T-helper 2 cell treated with Interferon-gamma antibody and Interleukin-4, amounts not matched to agents 5 μg/mL and 100 μg/mL, for 36 hours (primary cell): ENCODE results near the gene CDC42SE2.
"Not testable (repeated sequence)": the region's sequence is repeated elsewhere in the genome, so short reads cannot be mapped to it uniquely, and the experiment has no call there.

Source experiments
- DNase-seq: peaks from one replicate; pipeline ENCODE4 v3.0.0; 2021; ENCODE audit warnings: low spot score
- H3K27ac Mint-ChIP-seq: one replicate; pipeline ENCODE4 v1.8.0; 2021; ENCODE audit warnings: mild to moderate bottlenecking, mixed read lengths
- H3K27me3 Mint-ChIP-seq: one replicate; pipeline ENCODE4 v1.8.0; 2021; ENCODE audit warnings: low read depth, mixed read lengths
- H3K36me3 Mint-ChIP-seq: one replicate; pipeline ENCODE4 v1.8.0; 2021; ENCODE audit warnings: low read depth, mixed read lengths
- H3K4me1 Mint-ChIP-seq: one replicate; pipeline ENCODE4 v1.8.0; 2021; ENCODE audit warnings: low read depth, mixed read lengths
- H3K4me3 Mint-ChIP-seq: one replicate; pipeline ENCODE4 v1.8.0; 2022; ENCODE audit warnings: mild to moderate bottlenecking, moderate library complexity, mixed read lengths
- H3K9me3 Mint-ChIP-seq: one replicate; pipeline ENCODE4 v1.8.0; 2021; ENCODE audit warnings: mixed read lengths

CDC42SE2 gene

GRCh38 chr5:131302506-131302905, 38.7 kb downstream of the CDC42SE2 start:
- no peak for DNase-seq
- no peak overlapping the region for H3K27ac Mint-ChIP-seq
- no peaks in the 10 kb centered on the region for H3K27me3 Mint-ChIP-seq
- peaks cover 53% of the 10 kb centered on the region for H3K36me3 Mint-ChIP-seq
- H3K4me3 Mint-ChIP-seq = no peak overlapping the region
- H3K4me1 Mint-ChIP-seq = peaks cover 41% of the 10 kb centered on the region
- peaks cover 14% of the 10 kb centered on the region for H3K9me3 Mint-ChIP-seq

- Mint-ChIP-seq H3K9me3 (peaks cover 14% of the 10 kb centered on the region), H3K4me3 (no peak overlapping the region), H3K27ac (no peak overlapping the region), H3K36me3 (peaks cover 51% of the 10 kb centered on the region), H3K4me1 (peaks cover 41% of the 10 kb centered on the region), H3K27me3 (no peaks in the 10 kb centered on the region)
- DNase-seq = no peak
Measured at GRCh38 chr5:131303537-131303936, 39.7 kb downstream of the CDC42SE2 start.

GRCh38 chr5:131304414-131304813, 40.6 kb downstream of the CDC42SE2 start:
- no peak overlapping the region for H3K4me3 Mint-ChIP-seq
- peaks cover 32% of the 10 kb centered on the region for H3K4me1 Mint-ChIP-seq

GRCh38 chr5:131305138-131305689, 41.4 kb downstream of the CDC42SE2 start:
- Mint-ChIP-seq H3K4me3 (no peak overlapping the region), H3K27me3 (no peaks in the 10 kb centered on the region), H3K36me3 (peaks cover 38% of the 10 kb centered on the region), H3K27ac (no peak overlapping the region), H3K9me3 (peaks cover 14% of the 10 kb centered on the region), H3K4me1 (peaks cover 28% of the 10 kb centered on the region)
- DNase-seq = no peak

More at GRCh38 chr5:131304414-131304813, 40.6 kb downstream of the CDC42SE2 start:
- DNase-seq = no peak
- Mint-ChIP-seq H3K36me3 (peaks cover 42% of the 10 kb centered on the region), H3K27me3 (no peaks in the 10 kb centered on the region), H3K27ac (no peak overlapping the region), H3K9me3 (peaks cover 14% of the 10 kb centered on the region)

GRCh38 chr5:131305906-131306305, 42.1 kb downstream of the CDC42SE2 start:
- peaks cover 37% of the 10 kb centered on the region for H3K36me3 Mint-ChIP-seq
- peaks cover 14% of the 10 kb centered on the region for H3K9me3 Mint-ChIP-seq
- no peaks in the 10 kb centered on the region for H3K27me3 Mint-ChIP-seq
- no peak overlapping the region for H3K27ac Mint-ChIP-seq
- DNase-seq = no peak
- H3K4me1 Mint-ChIP-seq = peaks cover 28% of the 10 kb centered on the region
- H3K4me3 Mint-ChIP-seq = no peak overlapping the region

GRCh38 chr5:131312235-131312772, 48.5 kb downstream of the CDC42SE2 start:
- H3K4me1 Mint-ChIP-seq = peaks cover 48% of the 10 kb centered on the region
- not testable (repeated sequence) for H3K27me3 Mint-ChIP-seq, H3K9me3 Mint-ChIP-seq, DNase-seq
- peak overlapping the region; percentile 66 for H3K4me3 Mint-ChIP-seq
- peak overlapping the region; percentile 75 for H3K27ac Mint-ChIP-seq
- peaks cover 28% of the 10 kb centered on the region for H3K36me3 Mint-ChIP-seq

GRCh38 chr5:131316026-131316425, 52.2 kb downstream of the CDC42SE2 start:
- H3K9me3 Mint-ChIP-seq = peaks cover 7% of the 10 kb centered on the region
- H3K36me3 Mint-ChIP-seq = peaks cover 51% of the 10 kb centered on the region
- H3K4me1 Mint-ChIP-seq = peaks cover 51% of the 10 kb centered on the region
- H3K27me3 Mint-ChIP-seq = no peaks in the 10 kb centered on the region
- H3K27ac Mint-ChIP-seq = no peak overlapping the region
- DNase-seq = no peak
- no peak overlapping the region for H3K4me3 Mint-ChIP-seq

GRCh38 chr5:131316822-131317221, 53.0 kb downstream of the CDC42SE2 start:
- H3K36me3 Mint-ChIP-seq = peaks cover 54% of the 10 kb centered on the region
- no peaks in the 10 kb centered on the region for H3K27me3 Mint-ChIP-seq
- no peak overlapping the region for H3K27ac Mint-ChIP-seq
- peaks cover 52% of the 10 kb centered on the region for H3K4me1 Mint-ChIP-seq
- no peak overlapping the region for H3K4me3 Mint-ChIP-seq
- no peak for DNase-seq
- peaks cover 7% of the 10 kb centered on the region for H3K9me3 Mint-ChIP-seq

GRCh38 chr5:131318455-131318854, 54.6 kb downstream of the CDC42SE2 start:
- Mint-ChIP-seq H3K9me3 (peaks cover 7% of the 10 kb centered on the region), H3K4me1 (peaks cover 48% of the 10 kb centered on the region), H3K36me3 (peaks cover 66% of the 10 kb centered on the region), H3K27me3 (no peaks in the 10 kb centered on the region), H3K27ac (no peak overlapping the region), H3K4me3 (no peak overlapping the region)
- no peak for DNase-seq

- H3K36me3 Mint-ChIP-seq = peaks cover 69% of the 10 kb centered on the region
- peaks cover 50% of the 10 kb centered on the region for H3K4me1 Mint-ChIP-seq
- H3K27ac Mint-ChIP-seq = no peak overlapping the region
- DNase-seq = no peak
- H3K4me3 Mint-ChIP-seq = peak overlapping the region; percentile 40
- no peaks in the 10 kb centered on the region for H3K27me3 Mint-ChIP-seq
- H3K9me3 Mint-ChIP-seq = peaks cover 7% of the 10 kb centered on the region
Measured at GRCh38 chr5:131321066-131321465, 57.2 kb downstream of the CDC42SE2 start.

GRCh38 chr5:131322926-131323325, 59.1 kb downstream of the CDC42SE2 start:
- H3K4me1 Mint-ChIP-seq = peaks cover 50% of the 10 kb centered on the region
- DNase-seq = no peak
- H3K9me3 Mint-ChIP-seq = no peaks in the 10 kb centered on the region
- peak overlapping the region; percentile 24 for H3K4me3 Mint-ChIP-seq
- H3K36me3 Mint-ChIP-seq = peaks cover 62% of the 10 kb centered on the region
- no peaks in the 10 kb centered on the region for H3K27me3 Mint-ChIP-seq
- peak overlapping the region; percentile 47 for H3K27ac Mint-ChIP-seq

GRCh38 chr5:131323378-131323777, 59.5 kb downstream of the CDC42SE2 start:
- Mint-ChIP-seq H3K27ac (peak overlapping the region; percentile 36), H3K9me3 (no peaks in the 10 kb centered on the region), H3K4me3 (no peak overlapping the region), H3K36me3 (peaks cover 62% of the 10 kb centered on the region), H3K4me1 (peaks cover 55% of the 10 kb centered on the region), H3K27me3 (no peaks in the 10 kb centered on the region)
- no peak for DNase-seq

- Mint-ChIP-seq H3K4me3 (no peak overlapping the region), H3K9me3 (no peaks in the 10 kb centered on the region), H3K4me1 (peaks cover 61% of the 10 kb centered on the region), H3K27ac (no peak overlapping the region), H3K27me3 (no peaks in the 10 kb centered on the region), H3K36me3 (peaks cover 62% of the 10 kb centered on the region)
- no peak for DNase-seq
Measured at GRCh38 chr5:131324303-131324702, 60.5 kb downstream of the CDC42SE2 start.

GRCh38 chr5:131328536-131329285, 64.9 kb downstream of the CDC42SE2 start:
- DNase-seq = no peak
- H3K4me1 Mint-ChIP-seq = peaks cover 44% of the 10 kb centered on the region
- no peak overlapping the region for H3K4me3 Mint-ChIP-seq
- H3K9me3 Mint-ChIP-seq = peaks cover 3% of the 10 kb centered on the region
- no peak overlapping the region for H3K27ac Mint-ChIP-seq
- peaks cover 68% of the 10 kb centered on the region for H3K36me3 Mint-ChIP-seq
- no peaks in the 10 kb centered on the region for H3K27me3 Mint-ChIP-seq
